DOHH2 (cell line): ENCODE results near the gene TGFBRAP1.

ENCODE experiments used
- CTCF ChIP-seq: fragments of 200-600 bp; sonication (generic); IDR thresholded peaks from one replicate; pipeline ENCODE4 v1.5.1; 2014; ENCODE audit warnings: antibody characterized with exemption, mild to moderate bottlenecking, low read depth, low read length; ENCODE audit not compliant: poor library complexity, severe bottlenecking
- EZH2phosphoT487 ChIP-seq: fragments of 200-600 bp; sonication (generic); IDR thresholded peaks from 2 replicates; pipeline ENCODE4 v1.6.1; 2017; ENCODE audit warnings: borderline replicate concordance, mild to moderate bottlenecking, antibody characterized with exemption, low read length, moderate library complexity, mixed read lengths

- TF ChIP-seq CTCF (no peak), EZH2phosphoT487 (no peak)
Observed at GRCh38 chr2:105376789-105377240, 47.3 kb upstream of the TGFBRAP1 start.
